Stimulated activated CD8-positive, alpha-beta memory T cell treated with anti-CD3 and anti-CD28 coated beads, Interleukin-2, amount 100 ng/mL, for 48 hours (primary cell): ENCODE measurements around the gene CGNL1.

ENCODE experiments used
- DNase-seq, 2 donors: peaks; one replicate each; pipeline ENCODE4 v3.0.0-alpha.2; 2020; ENCODE audit warnings: low read depth in 2 of 2

CGNL1 gene

GRCh38 chr15:57597431-57597830 is 221.1 kb downstream of the CGNL1 start:
- no peak for DNase-seq

- DNase-seq = no peak
Measured at GRCh38 chr15:57598346-57598745, 222.0 kb downstream of the CGNL1 start.

GRCh38 chr15:57599296-57599810 is 223.0 kb downstream of the CGNL1 start:
- no peak for DNase-seq

GRCh38 chr15:57600197-57600596 is 223.9 kb downstream of the CGNL1 start:
- no peak for DNase-seq
